ENCODE data around the gene RNF150. TPM values are rescaled to one million over a fixed set of nuclear protein-coding genes. Genes with fewer than 3 reads are reported as not detected.

Gene RNF150
- total RNA-seq, 1 donor = 16.4 TPM

GRCh38 chr4:141079393-141079930 is 53.8 kb downstream of the RNF150 start:
- H3K4me3 ChIP-seq (ENCODE audit: low read depth, low read length) = no peak overlapping the region
- no peak for TF ChIP-seq CTCF (IDR thresholded peaks at IDR 0.05; ENCODE audit: insufficient read depth, low read depth, low read length)
- DNase-seq (ENCODE audit: low read depth) = no peak

GRCh38 chr4:141078871-141079270 is 54.4 kb downstream of the RNF150 start:
- no peak for DNase-seq (ENCODE audit: low read depth)
- TF ChIP-seq CTCF (IDR thresholded peaks at IDR 0.05; ENCODE audit: insufficient read depth, low read depth, low read length) = no peak
- H3K4me3 ChIP-seq (ENCODE audit: low read depth, low read length) = no peak overlapping the region

- no peak for DNase-seq (ENCODE audit: low read depth)
- no peak overlapping the region for H3K4me3 ChIP-seq (ENCODE audit: low read depth, low read length)
- no peak for TF ChIP-seq CTCF (IDR thresholded peaks at IDR 0.05; ENCODE audit: insufficient read depth, low read depth, low read length)
These were observed 55.6 kb downstream of the RNF150 start for GRCh38 chr4:141077611-141078225.

- no peak for DNase-seq (ENCODE audit: low read depth)
- TF ChIP-seq CTCF (IDR thresholded peaks at IDR 0.05; ENCODE audit: insufficient read depth, low read depth, low read length) = no peak
- no peak overlapping the region for H3K4me3 ChIP-seq (ENCODE audit: low read depth, low read length)
These were observed 57.7 kb downstream of the RNF150 start for GRCh38 chr4:141075553-141075952.

GRCh38 chr4:141074098-141074878 is 59.0 kb downstream of the RNF150 start:
- TF ChIP-seq CTCF (IDR thresholded peaks at IDR 0.05; ENCODE audit: insufficient read depth, low read depth, low read length) = no peak
- H3K4me3 ChIP-seq (ENCODE audit: low read depth, low read length) = no peak overlapping the region
- no peak for DNase-seq (ENCODE audit: low read depth)

GRCh38 chr4:141066690-141067089 is 66.6 kb downstream of the RNF150 start:
- no peak overlapping the region for H3K4me3 ChIP-seq (ENCODE audit: low read depth, low read length)
- TF ChIP-seq CTCF (IDR thresholded peaks at IDR 0.05; ENCODE audit: insufficient read depth, low read depth, low read length) = no peak
- no peak for DNase-seq (ENCODE audit: low read depth)

All from fibroblast of villous mesenchyme (primary cell).